NCI-H524 (cell line): Measurements from ENCODE around the gene C11orf97.
"Not testable (repeated sequence)": the region's sequence is repeated elsewhere in the genome, so short reads cannot be mapped to it uniquely, and the experiment has no call there.

Source experiments
- DNase-seq, 2 experiments: peaks; one replicate each; lab custom pipeline; 2025; lab: John Stamatoyannopoulos, UW

Gene C11orf97

DNA sequence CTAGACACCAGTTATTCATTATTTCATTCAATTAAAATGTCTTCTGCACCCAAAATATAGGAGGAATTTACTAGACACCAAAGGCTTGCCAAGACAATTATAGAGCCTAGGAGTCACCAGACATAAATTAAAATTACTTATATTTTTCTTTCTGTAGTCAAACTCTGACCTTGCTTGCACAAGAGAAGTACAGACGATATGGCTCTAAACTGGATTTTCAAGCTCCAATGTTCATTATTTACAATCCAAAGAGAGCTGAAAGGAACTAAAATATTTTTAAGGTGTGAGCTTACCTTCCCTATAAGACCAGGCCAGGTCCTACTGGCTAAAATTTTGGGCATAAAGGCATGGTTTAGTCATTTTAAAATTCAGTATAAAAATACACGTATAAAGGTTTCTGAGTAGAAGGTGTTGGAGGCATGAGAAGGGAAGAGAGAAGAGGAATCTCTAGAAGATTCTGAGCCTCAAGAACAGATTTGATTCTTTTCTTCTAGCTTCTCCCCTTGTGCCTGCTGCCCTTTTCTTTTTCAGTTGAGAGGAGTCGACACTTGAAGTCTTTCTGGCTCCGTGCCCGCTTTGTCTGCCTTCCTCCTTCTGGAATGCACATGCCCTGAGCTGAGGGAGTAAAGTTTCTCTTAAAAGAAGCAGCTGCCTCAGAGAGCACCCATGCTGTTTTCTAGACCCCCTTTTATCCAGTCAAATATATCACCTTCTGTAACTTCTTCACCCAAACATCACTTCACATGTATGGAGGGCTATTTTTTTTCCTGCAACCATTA lies 13.5 kb downstream of the C11orf97 start:
- DNase-seq, result peak; percentile 91 to 93

DNA sequence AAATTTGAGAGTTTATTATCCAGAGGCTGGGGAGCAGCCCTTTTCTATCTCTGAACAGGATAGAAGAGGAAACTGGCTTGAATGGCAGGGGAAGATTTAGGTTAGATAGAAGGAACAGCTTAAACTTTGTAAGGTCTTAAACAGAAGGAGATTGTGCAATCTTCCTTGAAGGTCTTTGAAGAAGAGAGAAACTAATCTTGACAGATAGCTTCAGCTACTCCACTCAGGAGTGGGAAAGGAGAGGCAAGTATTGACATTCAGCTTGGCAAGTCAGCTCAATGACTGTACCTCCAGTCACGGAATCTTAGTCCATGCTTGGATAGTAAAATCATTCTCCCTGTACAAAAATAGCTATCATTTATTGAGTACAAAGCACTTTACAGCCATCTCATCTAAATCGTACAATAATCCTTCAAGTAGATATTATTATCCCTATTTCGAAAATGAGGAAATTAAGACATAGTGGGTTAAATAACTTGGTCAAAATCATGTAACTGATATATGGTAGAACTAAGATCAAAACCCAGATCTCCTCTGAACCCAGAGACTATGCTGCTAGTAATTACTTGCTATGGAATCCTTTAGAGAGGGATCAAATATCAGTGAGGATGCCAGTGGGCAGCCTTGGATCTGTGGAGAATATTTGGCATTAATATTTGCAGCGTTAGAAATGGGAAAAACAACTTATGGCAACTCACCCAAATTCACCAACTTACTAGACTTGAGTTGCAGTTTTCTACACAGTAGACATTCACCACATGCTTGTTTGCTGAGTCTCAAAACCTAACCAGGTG lies 14.6 kb downstream of the C11orf97 start:
- DNase-seq, result no peak

DNA sequence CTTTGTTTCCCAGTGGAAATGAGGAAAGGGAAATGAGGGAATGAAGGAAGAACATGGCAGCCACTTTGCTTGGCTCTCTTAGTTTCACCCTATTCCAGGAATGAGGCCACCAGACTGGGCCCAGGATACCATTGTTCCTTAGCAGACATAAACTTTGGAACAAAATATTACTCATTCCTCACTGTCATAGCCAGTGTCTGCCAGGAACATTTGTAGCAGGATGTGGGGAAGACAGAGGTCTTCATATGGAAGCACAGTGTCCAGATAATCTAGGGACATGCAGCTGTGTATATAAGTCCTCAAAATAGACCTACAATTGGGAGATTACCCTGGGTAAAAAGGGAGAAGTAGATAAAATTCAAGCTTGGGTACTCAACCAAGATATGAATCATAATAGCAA lies 16.3 kb downstream of the C11orf97 start:
- DNase-seq, result no peak

DNA sequence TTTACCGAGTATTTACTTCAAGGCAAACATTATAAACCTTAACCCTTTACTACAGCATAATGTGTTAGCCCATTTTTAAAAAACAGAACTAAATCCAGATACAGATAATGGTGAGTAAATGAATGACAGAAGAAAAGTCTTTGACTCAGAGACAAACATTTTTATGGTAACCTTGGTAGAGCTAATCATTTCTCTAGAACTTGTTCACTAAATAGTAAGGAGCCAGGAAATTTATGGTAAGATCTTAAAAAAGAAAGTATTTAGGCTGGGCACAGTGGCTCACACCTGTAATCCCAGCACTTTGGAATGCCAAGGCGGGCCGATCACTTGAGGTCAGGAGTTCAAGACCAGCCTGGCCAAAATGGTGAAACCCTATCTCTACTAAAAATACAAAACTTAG lies 19.9 kb downstream of the C11orf97 start:
- DNase-seq, result no peak

DNA sequence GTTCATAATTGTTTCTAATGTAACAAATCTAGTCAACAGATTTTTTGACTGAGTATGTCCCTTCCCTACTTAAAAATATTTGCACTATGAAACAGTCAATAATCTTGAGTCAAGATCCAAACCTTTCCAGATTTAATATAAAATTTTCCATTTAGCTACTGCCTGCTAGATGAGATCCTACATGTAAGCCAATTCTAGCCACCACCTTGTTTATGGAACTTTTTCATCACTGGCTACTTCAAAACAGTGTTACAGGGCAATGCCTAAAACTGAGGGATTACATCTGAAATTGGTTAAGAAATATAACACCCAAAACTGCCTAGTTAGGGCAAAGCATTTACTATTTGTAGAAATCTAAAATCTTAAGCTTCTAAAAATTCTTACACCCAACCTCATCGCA lies 20.9 kb downstream of the C11orf97 start:
- no peak for DNase-seq

DNA sequence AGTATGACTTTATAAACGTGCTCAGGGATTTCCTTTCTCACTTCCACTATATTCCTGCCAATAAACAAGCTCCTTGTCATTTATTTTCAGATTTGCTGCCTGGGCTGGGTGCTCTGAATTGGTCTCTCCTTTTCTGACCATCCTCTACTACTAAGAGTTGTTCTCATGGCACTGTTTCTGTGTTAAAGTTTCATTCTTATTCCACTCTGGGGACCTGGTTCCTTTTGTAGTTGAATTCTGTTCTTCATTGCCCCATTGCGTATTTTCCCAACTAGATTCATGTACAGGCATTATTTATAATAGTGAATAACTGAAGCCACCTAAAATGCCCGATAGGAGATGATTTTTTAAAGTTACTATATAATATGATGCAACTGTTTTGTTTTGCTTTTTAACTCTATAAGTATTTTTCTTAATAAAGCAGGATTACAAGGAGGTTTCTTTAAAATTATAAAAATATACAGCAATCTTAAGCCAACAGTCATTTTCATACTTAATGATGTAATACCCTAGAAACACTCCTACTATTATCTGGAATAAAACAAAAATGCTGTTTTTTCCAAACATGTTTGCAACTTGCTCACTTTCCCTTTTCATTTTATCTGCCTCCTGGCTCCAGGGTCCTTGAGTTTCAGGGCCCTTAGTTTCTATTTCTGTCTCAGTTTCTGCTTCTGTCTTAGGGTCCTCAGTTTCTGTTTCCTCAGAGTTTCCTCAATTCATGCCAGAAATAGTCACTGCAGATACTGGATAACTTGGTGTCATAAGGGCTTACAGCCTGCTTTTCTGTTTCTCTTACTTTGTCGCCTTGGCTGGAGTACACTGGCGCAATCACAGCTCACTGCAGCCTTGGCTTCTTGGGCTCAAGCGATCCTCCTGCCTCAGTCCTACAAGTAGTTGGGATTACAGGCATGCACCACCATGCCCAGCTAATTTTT lies 21.7 kb downstream of the C11orf97 start:
- DNase-seq, result no peak

DNA sequence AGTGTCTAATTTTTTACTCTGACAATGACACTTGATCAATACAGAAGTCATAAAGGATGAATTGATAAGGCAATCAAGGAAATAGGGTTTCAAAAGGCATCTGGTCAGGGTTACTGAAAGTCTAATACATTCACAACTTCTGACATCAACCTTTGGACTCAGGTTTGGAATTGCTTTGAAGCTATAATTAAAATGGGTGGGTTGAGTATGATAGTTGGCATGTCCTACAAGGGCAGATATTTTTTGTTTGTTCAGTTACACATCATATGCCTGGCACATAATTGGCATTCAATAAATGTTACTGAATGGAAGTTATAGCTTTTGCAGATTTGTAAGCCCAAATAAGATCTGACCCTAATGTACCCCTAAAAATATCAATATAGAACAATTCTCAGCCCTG lies 24.1 kb downstream of the C11orf97 start:
- no peak for DNase-seq

DNA sequence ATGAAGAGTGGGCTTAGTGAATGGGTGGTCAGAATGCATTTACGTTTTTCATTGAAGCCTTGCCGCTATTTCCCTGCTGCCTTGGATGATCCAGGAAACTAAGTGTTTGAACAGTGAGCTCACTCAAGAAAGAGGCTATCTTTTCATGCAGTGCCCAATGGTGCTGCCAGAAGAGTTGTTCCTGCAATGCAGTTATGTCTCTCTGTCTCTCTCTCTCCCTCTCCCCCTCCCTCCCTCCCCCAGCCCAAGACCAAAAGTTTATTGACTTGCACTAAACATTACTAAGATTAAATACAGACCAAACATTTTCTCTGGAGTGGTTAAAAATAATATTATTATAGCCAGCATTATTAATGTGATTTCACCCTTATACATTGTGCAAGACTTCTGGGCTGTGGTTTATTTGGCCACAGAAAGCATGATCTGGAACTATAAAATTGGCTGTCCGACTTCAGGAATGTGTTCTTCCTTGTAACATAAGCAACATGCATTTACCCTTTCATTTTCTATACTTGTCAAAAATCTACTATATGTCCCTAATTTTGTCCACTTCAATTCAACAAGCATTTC lies 24.9 kb downstream of the C11orf97 start:
- no peak for DNase-seq

DNA sequence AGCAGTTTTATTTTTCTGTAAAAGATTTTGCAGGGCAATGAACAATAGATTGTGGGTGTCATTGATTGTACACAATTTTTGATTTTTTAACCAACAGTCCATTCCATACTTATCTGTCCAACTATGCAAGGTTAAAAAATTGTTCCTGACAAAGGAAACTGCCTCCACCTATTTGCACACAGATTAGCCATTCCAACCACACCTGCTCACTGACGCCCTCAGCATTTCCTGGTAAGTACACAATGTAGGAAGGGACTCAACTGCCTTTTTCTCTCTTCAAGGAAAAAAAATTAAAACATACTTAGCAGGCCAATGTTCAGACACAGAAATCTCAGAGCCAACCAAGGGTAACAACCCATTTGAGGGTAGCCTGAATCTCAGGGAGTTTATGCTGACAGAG lies 27.2 kb downstream of the C11orf97 start:
- DNase-seq, result no peak

DNA sequence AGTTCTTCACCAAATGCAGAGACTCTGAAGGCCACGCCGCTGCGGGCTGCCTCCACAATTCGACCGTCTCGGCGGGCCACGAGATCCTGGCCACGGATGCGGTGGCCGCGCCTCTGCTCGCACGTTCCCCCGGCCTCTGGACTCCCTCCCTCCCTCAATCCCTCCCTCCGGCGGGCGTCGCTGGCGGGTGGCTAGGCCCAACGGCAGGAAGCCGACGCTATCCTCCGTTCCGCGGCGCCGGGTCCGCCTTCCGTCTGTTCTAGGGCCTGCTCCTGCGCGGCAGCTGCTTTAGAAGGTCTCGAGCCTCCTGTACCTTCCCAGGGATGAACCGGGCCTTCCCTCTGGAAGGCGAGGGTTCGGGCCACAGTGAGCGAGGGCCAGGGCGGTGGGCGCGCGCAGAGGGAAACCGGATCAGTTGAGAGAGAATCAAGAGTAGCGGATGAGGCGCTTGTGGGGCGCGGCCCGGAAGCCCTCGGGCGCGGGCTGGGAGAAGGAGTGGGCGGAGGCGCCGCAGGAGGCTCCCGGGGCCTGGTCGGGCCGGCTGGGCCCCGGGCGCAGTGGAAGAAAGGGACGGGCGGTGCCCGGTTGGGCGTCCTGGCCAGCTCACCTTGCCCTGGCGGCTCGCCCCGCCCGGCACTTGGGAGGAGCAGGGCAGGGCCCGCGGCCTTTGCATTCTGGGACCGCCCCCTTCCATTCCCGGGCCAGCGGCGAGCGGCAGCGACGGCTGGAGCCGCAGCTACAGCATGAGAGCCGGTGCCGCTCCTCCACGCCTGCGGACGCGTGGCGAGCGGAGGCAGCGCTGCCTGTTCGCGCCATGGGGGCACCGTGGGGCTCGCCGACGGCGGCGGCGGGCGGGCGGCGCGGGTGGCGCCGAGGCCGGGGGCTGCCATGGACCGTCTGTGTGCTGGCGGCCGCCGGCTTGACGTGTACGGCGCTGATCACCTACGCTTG lies 31.7 kb downstream of the C11orf97 start, which contains the start of gene FUT4:
FUT4 (plus strand) TSS at position 227 of the 951 bp plus-strand sequence; CDS start at position 440, 213 bp downstream.
- DNase-seq, result peak; percentile 43 to 72

DNA sequence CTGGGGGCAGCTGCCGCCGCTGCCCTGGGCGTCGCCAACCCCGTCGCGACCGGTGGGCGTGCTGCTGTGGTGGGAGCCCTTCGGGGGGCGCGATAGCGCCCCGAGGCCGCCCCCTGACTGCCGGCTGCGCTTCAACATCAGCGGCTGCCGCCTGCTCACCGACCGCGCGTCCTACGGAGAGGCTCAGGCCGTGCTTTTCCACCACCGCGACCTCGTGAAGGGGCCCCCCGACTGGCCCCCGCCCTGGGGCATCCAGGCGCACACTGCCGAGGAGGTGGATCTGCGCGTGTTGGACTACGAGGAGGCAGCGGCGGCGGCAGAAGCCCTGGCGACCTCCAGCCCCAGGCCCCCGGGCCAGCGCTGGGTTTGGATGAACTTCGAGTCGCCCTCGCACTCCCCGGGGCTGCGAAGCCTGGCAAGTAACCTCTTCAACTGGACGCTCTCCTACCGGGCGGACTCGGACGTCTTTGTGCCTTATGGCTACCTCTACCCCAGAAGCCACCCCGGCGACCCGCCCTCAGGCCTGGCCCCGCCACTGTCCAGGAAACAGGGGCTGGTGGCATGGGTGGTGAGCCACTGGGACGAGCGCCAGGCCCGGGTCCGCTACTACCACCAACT lies 32.5 kb downstream of the C11orf97 start:
- DNase-seq, result peak in 1 of 2 experiments; percentile 50

DNA sequence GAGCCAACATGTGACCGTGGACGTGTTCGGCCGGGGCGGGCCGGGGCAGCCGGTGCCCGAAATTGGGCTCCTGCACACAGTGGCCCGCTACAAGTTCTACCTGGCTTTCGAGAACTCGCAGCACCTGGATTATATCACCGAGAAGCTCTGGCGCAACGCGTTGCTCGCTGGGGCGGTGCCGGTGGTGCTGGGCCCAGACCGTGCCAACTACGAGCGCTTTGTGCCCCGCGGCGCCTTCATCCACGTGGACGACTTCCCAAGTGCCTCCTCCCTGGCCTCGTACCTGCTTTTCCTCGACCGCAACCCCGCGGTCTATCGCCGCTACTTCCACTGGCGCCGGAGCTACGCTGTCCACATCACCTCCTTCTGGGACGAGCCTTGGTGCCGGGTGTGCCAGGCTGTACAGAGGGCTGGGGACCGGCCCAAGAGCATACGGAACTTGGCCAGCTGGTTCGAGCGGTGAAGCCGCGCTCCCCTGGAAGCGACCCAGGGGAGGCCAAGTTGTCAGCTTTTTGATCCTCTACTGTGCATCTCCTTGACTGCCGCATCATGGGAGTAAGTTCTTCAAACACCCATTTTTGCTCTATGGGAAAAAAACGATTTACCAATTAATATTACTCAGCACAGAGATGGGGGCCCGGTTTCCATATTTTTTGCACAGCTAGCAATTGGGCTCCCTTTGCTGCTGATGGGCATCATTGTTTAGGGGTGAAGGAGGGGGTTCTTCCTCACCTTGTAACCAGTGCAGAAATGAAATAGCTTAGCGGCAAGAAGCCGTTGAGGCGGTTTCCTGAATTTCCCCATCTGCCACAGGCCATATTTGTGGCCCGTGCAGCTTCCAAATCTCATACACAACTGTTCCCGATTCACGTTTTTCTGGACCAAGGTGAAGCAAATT lies 33.3 kb downstream of the C11orf97 start:
- DNase-seq, result peak in 1 of 2 experiments; percentile 53

DNA sequence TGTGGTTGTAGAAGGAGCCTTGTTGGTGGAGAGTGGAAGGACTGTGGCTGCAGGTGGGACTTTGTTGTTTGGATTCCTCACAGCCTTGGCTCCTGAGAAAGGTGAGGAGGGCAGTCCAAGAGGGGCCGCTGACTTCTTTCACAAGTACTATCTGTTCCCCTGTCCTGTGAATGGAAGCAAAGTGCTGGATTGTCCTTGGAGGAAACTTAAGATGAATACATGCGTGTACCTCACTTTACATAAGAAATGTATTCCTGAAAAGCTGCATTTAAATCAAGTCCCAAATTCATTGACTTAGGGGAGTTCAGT lies 33.9 kb downstream of the C11orf97 start:
- DNase-seq, result peak in 1 of 2 experiments; percentile 40

DNA sequence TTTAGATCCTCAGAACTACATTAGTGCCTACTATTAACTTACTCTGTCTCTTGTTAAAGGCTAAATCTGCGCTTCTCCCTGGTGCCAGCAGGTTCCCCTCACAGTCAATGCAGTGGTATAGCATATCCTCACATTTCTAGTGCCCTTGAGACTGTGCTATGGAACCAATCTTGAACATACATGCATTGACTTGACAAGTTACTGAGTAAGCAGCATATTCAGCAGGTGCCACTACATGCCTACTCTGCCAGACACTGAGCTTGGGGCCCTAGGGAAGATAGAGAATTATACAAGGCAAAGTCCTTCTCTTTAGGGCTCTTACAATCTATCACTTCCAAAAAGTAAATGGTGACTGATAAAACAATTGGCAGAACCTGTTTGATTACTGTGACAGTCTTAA lies 34.6 kb downstream of the C11orf97 start:
- DNase-seq, result peak; percentile 8 to 79

DNA sequence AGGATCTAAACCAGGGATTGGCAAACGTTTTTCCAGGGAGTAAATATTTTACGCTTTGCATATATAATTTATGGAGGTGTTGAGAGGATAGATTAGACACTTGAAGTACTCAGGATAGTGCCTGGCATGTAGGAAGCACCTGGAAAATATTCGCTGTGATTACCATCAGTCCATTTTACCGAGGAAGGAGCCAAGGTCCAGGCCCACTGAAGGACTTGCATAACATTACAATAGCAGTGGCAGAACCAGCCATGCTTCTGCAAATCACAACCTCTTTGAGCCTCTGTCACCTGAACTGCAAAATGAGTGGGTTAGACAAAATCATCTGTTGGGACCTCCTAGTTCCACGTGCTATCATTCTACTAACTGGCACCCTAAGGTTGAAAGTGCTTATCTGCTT lies 36.9 kb downstream of the C11orf97 start:
- peak in 1 of 2 experiments; percentile 33 for DNase-seq

DNA sequence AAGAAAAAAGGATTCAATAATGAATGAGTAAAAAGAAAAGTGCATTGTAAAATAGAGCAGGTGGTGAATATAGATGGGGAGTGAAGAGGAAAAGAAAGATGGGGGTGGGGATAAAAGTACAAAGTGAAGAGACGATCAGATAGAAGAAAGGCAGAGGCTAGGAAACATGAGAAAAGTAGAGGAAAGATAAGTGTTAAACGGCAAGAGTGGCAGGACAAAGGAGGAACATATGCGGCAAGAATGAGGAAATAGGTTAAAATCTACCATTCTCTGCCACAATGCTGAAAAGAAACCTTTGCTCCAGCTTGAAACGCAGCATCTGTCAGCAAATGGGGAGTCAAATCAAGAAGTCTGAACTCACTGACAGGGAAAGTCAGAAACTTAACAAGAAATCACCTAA lies 38.3 kb downstream of the C11orf97 start:
- no peak for DNase-seq

DNA sequence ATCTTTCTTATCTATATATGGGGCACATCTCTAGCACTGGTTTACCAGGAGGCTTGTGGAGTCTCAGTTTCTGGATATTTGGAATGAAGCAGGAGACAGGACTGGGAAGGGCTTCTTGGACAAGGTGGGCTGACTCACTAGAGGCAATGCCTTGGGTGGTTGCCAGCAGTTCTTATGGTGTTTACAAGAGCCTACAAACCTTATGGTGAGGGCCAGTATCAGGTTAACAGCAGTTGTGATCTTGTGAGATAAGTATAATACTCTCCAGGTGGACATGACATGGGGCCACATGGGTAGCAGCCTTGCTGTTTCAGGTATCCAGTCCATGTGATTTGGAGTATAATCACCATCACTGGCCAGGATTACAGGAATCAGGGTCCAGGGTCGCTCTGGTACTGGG lies 41.7 kb downstream of the C11orf97 start:
- peak; percentile 90 to 98 for DNase-seq

DNA sequence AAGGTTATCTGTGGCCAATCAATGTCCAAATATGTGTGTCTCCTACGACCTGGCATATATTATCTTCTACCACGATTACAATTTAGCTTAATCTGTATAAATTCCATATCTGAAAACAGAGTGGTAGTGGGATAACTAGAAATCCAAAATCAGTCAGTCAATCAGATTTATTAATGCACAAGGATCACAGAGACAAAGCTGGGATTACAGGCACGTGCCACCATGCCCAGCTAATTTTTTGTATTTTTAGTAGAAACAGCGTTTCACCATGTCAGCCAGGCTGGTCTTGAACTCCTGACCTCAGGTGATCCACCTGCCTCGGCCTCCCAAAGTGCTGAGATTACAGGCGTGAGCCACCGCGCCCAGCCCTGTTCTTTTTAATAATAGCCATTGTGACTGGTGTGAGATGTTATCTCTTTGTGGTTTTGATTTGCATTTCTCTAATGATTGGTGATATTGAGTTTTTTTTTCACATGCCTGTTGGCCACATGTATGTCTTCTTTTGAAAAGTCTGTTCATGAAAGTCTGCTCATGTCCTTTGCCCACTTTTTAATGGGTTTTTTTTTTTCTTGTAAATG lies 43.6 kb downstream of the C11orf97 start:
- DNase-seq, result not testable (repeated sequence)

DNA sequence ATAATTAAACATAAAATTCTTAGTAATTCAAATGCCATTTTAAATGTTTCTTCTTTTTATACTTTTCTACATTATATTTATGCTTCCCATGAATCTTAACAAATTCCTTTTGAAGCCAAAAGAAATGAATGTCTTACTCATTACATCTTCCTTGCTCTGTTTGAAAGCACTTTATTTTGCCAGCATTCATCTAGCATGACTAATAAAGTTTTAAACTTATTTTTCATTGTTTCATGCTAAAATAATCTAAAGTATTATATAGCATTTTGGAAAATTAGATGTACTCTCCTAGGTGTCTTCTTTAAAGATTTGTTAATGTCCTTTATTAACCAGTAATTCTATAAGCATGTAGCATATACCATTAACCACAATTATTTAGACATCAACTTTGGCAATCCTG lies 45.2 kb downstream of the C11orf97 start:
- DNase-seq, result no peak
